Mononuclear cell (primary cell): Measurements from ENCODE around the gene COL3A1. TPM values are rescaled to one million over a fixed set of nuclear protein-coding genes. Genes with fewer than 3 reads are reported as not detected.

ENCODE experiments used
- H3K27me3 ChIP-seq: 2 replicates; pipeline ENCODE4 v1.6.0; 2011; ENCODE audit warnings: low read length, control low read depth; ENCODE audit not compliant: insufficient read depth
- H3K4me1 ChIP-seq: 2 replicates; pipeline ENCODE4 v1.5.1; 2011; ENCODE audit warnings: mild to moderate bottlenecking, low read length, control low read depth; ENCODE audit not compliant: insufficient read depth
- H3K4me3 ChIP-seq: 2 replicates; pipeline ENCODE4 v1.5.1; 2011; ENCODE audit warnings: mild to moderate bottlenecking, low read length, moderate library complexity
- H3K9me3 ChIP-seq: 2 replicates; pipeline ENCODE4 v1.5.1; 2011; ENCODE audit warnings: low read depth, mild to moderate bottlenecking, control low read depth, low read length
- total RNA-seq: library from RNA; depleted of rRNA; stranded (reverse); fragments of >200 nt; gene quantifications from one replicate; pipeline ENCODE4 v1.2.3, GENCODE V29; 2012

Gene COL3A1
- total RNA-seq, 1 donor = 0.42 TPM

DNA sequence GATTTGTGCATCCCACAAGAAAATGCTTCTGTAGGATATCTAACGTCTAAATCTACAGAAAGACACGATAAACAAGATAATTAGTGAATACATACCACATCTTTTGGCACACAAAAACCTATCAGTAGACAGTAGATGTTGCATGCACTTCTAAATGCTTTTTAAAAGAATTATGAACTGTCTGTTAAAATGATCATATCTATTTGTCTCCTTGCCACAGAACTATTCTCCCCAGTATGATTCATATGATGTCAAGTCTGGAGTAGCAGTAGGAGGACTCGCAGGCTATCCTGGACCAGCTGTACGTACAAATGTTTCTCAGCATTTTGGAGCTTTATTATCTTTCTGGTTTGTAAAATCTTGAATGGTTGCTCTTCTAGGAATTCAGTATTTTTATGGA is 12.7 kb downstream of the COL3A1 start:
- Histone ChIP-seq H3K4me3 (no peak overlapping the region), H3K4me1 (no peaks in the 10 kb centered on the region), H3K9me3 (no peaks in the 10 kb centered on the region), H3K27me3 (no peaks in the 10 kb centered on the region)

DNA sequence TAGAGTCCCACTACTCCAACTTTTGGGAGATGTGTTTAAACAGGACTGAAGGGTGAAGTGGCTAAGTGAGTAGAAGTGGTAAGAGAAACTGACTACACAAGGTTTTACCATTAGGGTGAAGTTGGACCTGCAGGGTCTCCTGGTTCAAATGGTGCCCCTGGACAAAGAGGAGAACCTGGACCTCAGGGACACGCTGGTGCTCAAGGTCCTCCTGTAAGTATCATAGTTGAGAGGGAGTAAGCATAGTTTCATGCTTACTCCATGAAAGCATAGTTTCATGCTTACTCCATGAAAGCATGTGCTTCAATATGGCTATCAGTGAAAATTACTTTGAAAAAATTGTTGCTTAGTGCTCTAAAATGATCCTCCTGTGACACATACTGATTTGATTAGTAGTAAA is 19.1 kb downstream of the COL3A1 start:
- H3K27me3 ChIP-seq = no peaks in the 10 kb centered on the region
- H3K9me3 ChIP-seq = no peaks in the 10 kb centered on the region
- no peak overlapping the region for H3K4me3 ChIP-seq
- no peaks in the 10 kb centered on the region for H3K4me1 ChIP-seq

DNA sequence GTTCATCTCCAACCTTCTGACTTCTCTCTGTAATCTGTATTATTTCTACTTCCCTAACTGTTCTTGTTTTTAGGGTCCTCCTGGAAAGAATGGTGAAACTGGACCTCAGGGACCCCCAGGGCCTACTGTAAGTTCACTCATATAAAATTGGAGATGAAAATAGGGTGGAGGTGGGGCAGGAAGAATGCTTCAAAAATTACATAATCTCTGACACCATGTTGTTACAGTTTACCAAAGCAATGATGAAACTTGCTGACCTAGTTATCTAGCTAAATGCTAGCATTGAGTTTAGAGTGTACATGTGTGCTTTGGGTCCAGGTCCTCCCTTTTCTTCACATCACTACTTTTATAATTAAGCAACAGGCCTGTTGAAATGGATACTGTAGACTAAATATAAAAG is 23.1 kb downstream of the COL3A1 start:
- no peaks in the 10 kb centered on the region for H3K27me3 ChIP-seq
- H3K4me3 ChIP-seq = no peak overlapping the region
- no peaks in the 10 kb centered on the region for H3K9me3 ChIP-seq
- H3K4me1 ChIP-seq = no peaks in the 10 kb centered on the region

DNA sequence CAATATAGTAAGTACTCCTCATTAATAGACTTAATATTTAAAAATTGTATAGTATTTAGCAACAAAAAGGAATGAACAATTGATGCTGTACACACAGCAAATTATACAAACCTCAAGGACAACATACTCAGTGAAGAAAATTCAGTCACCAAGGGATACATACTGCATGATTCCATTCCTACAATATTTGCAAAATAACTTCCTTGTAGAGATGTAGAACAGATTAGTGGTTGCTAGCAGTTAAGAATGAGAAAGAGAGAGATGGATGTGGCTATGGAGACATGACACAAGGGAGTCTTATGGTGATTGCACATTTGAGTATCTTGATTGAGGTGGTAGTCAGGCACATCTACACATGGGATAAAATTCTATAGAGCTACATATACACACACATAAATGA is 26.0 kb downstream of the COL3A1 start:
- H3K4me3 ChIP-seq = no peak overlapping the region
- H3K27me3 ChIP-seq = no peaks in the 10 kb centered on the region
- H3K4me1 ChIP-seq = no peaks in the 10 kb centered on the region
- no peaks in the 10 kb centered on the region for H3K9me3 ChIP-seq

DNA sequence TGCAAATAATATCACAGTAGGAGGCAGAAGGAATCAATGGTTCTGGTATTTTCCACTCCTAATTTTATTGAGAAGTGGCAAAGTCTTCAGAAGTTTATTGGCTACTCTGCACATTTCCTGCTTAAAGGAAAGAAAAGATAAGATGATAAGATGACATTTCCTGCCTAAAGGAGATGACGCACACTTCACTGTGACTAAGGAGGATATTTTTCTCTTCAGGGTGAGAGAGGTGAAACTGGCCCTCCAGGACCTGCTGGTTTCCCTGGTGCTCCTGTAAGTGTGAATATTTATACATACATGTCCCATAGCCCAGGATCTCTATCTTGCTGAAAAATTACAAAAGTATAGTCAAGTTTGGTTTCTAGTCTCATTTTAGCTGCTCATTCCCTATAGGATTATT is 27.9 kb downstream of the COL3A1 start:
- Histone ChIP-seq H3K4me3 (no peak overlapping the region), H3K9me3 (no peaks in the 10 kb centered on the region), H3K27me3 (no peaks in the 10 kb centered on the region)

DNA sequence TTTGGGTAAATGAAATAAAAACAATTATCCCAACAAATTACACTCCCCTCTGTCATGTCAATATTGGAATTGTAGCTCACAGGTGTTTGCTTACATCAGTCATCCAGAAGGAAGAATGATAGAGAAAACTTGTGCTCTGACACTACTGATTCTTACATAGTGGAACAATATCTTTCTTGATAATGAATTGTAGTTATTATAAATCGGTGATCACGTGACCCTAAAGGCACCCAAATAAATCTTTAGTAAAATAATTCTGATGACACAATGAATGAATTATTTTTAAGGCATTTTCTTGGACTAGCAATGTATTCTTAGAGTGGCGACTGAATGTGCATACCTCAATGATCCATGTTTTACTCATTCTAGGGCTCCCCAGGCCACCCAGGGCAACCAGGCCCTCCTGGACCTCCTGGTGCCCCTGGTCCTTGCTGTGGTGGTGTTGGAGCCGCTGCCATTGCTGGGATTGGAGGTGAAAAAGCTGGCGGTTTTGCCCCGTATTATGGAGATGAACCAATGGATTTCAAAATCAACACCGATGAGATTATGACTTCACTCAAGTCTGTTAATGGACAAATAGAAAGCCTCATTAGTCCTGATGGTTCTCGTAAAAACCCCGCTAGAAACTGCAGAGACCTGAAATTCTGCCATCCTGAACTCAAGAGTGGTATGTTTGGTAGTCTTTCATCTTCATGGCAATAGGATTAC is 34.5 kb downstream of the COL3A1 start:
- H3K9me3 ChIP-seq = no peaks in the 10 kb centered on the region
- H3K27me3 ChIP-seq = no peaks in the 10 kb centered on the region
- H3K4me3 ChIP-seq = no peak overlapping the region
- H3K4me1 ChIP-seq = no peaks in the 10 kb centered on the region

More for the DNA sequence above, 27.9 kb downstream of the COL3A1 start:
- no peaks in the 10 kb centered on the region for H3K4me1 ChIP-seq

DNA sequence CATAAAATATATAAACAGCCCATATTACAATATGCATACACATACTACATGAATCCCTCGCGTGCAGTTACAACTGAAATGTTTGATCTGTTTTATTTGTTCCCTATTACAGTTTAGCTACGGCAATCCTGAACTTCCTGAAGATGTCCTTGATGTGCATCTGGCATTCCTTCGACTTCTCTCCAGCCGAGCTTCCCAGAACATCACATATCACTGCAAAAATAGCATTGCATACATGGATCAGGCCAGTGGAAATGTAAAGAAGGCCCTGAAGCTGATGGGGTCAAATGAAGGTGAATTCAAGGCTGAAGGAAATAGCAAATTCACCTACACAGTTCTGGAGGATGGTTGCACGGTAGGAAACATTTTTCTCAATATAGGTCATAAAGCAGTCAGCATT is 36.4 kb downstream of the COL3A1 start:
- no peaks in the 10 kb centered on the region for H3K4me1 ChIP-seq
- H3K9me3 ChIP-seq = no peaks in the 10 kb centered on the region
- H3K4me3 ChIP-seq = no peak overlapping the region
- no peaks in the 10 kb centered on the region for H3K27me3 ChIP-seq

DNA sequence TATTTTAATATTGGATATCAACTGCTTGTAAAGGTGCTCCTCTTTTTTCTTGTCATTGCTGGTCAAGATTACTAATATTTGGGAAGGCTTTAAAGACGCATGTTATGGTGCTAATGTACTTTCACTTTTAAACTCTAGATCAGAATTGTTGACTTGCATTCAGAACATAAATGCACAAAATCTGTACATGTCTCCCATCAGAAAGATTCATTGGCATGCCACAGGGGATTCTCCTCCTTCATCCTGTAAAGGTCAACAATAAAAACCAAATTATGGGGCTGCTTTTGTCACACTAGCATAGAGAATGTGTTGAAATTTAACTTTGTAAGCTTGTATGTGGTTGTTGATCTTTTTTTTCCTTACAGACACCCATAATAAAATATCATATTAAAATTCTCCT is 38.2 kb downstream of the COL3A1 start:
- Histone ChIP-seq H3K27me3 (no peaks in the 10 kb centered on the region), H3K4me1 (no peaks in the 10 kb centered on the region), H3K9me3 (no peaks in the 10 kb centered on the region), H3K4me3 (no peak overlapping the region)

DNA sequence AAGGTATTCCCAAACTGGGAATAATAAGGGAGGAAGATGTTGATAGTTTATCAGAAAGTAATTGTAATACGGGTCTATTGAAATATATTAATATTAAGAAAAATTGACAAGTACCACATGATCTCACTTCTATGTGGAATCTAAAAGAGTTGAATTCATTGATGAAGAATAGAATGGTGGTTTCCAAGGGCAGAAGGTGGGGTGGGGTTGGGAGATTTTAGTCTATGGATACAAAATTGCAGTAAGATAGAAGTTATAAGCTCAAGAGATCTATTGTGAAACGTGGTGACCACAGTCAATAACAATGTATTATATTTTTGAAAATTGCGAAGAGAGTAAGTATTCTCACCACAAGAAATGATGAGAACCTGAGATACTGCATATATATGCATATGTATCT is 38.9 kb downstream of the COL3A1 start:
- no peak overlapping the region for H3K4me3 ChIP-seq
- H3K27me3 ChIP-seq = no peaks in the 10 kb centered on the region
- H3K4me1 ChIP-seq = no peaks in the 10 kb centered on the region
- no peaks in the 10 kb centered on the region for H3K9me3 ChIP-seq

DNA sequence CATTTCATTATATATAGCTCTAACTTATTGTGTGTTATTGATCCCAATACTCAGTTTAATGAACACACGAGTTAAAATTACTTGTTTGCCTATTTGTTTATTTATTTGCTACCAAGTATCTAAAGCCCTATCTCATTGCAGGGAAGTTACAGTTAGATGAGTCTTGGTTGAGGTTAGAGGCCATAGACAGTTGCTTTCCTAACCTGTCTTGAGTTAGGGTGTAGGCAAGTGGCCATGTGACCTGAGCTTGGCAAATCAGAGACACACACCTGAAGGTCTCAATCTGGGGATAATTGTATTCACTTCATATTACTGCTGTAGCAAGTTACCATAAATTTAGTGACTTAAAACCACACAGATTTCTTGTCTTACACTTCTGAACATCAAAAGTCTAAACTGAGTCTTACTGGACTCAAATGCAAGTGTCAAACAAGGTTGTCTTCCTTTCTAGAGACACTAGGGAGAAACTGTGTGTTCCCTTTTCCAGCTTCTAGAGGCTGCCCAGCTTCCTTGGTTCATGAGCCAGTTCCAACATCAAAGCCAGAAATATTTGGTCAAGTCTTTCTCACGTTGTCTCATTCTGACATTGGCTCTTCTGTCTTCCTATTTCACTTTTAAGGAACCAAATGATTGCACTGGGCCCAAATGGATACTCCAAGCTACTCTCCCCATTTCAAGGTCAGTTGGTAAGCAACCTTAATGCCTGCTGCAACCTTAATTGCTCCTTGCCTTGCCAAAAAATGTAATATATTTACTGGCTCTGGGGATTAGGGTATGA is 39.7 kb downstream of the COL3A1 start:
- H3K4me3 ChIP-seq = no peak overlapping the region

DNA sequence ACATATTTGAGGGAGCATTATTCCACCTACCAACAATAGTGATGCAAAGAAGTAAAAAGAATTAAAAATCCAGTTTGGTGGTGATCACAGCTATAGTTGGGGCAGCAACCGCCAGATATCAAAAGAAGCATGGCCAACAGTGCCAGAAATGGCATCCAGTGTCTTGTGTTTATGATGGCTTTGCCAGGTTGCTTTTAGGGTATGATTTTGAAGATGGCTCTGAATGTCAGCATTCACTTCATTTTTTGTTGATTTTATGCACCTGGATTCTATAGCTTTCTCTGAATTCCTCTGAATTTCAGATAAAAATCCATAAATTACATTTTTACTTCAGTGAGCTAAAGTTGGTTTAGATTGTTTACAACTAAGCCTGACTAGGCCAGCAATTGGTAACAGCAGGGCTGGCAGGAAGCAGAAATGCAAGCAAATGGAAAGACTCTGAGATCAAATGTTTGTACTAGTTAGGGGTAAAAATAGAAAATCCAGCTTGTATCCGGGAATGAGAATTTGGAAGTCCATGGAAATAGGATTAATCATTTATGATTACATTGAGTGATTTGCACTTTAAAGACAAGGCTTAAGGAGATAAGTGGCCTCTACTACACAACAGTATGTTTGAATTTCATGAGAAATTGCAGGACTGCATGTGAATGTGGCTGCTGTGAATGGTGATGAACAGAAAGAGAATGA is 40.4 kb downstream of the COL3A1 start:
- no peaks in the 10 kb centered on the region for H3K9me3 ChIP-seq
- no peaks in the 10 kb centered on the region for H3K4me1 ChIP-seq
- H3K4me3 ChIP-seq = no peak overlapping the region
- no peaks in the 10 kb centered on the region for H3K27me3 ChIP-seq

More for the DNA sequence above, 39.7 kb downstream of the COL3A1 start:
- Histone ChIP-seq H3K9me3 (no peaks in the 10 kb centered on the region), H3K27me3 (no peaks in the 10 kb centered on the region), H3K4me1 (no peaks in the 10 kb centered on the region)

DNA sequence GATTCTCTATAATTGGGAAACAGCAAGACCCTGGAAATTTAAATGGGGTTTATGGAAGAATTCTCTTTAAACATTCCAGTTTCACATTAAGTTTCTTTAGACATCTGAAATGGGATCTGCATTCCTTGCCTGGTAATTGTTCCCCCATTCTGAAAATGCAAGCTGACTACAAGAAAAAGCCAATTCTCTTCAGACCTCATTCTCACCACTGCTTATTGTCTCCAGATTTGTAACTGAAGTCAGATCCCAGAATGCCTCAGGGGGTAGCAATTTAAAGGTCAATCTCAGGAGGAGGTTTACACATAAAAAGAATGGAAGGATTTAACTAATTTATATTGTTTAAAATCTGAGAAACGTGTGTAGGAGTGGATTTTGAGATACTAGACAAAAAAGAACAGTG is 41.2 kb downstream of the COL3A1 start:
- no peaks in the 10 kb centered on the region for H3K4me1 ChIP-seq
- no peak overlapping the region for H3K4me3 ChIP-seq
- H3K27me3 ChIP-seq = no peaks in the 10 kb centered on the region
- H3K9me3 ChIP-seq = no peaks in the 10 kb centered on the region

DNA sequence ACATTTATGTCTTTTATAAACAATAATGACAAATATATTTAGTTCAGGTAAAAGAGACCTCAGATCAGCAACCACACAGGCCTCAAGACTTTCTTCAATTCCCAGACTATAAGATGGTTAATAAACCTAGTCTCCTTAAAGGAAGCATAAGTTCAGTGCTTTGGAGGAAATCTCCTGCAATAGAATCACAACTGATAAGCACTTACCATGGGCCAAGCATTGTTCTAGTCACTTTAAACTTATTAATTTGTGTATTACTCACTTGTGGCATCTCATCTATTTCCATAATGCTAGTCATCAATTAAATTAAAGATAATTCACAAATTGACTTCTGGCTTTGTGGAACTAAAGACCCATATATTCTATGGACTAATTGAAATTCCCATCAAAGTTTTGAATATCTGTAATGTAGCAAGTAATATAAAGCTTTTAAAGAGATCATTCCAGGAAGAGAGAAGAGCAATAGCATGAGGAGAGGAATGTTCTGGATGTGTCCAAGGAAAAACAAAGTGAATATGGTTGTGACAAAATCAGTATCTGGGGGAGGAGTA is 42.2 kb downstream of the COL3A1 start:
- H3K4me3 ChIP-seq = no peak overlapping the region
- H3K4me1 ChIP-seq = no peaks in the 10 kb centered on the region
- H3K27me3 ChIP-seq = no peaks in the 10 kb centered on the region
- H3K9me3 ChIP-seq = no peaks in the 10 kb centered on the region

DNA sequence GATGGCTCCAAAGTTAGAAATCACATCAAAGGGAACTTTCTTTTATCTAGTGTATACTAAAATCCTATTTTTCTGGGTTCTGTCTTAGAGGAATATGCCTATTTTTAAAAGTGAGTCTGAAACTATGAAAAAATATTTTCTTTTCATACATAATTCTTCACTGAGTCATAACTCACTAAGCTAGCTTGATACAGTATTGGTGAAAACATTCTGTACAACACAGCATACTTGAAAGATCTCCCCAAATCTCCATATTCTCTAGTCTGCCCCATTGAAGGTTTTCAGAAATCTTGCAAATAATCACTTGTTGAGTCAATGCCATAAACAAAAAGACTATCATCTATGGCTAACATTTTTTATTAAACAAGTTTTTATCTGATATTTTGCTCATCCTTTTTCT is 44.5 kb downstream of the COL3A1 start:
- H3K4me3 ChIP-seq = no peak overlapping the region
- H3K4me1 ChIP-seq = no peaks in the 10 kb centered on the region
- no peaks in the 10 kb centered on the region for H3K27me3 ChIP-seq
- H3K9me3 ChIP-seq = no peaks in the 10 kb centered on the region

DNA sequence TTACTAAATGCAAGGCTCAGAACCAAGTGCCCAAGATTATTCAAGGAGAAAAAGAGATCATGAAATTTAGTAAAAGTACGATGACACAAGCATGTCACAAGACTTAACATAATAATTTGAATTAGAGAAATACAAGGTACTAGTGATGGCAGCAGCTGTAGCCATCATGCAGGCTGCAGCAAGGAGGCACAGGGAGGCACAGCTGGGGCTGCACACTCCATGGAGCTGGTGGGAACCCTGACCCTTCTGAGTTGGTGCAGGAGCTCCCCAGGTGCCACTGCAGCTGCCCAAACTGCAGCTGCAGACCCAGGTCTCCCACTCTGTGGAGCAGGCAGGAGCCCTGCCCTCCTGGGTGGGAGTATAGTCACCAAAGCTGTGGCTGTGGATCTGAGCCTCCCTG is 46.0 kb downstream of the COL3A1 start:
- Histone ChIP-seq H3K27me3 (no peaks in the 10 kb centered on the region), H3K4me1 (no peaks in the 10 kb centered on the region), H3K9me3 (no peaks in the 10 kb centered on the region), H3K4me3 (no peak overlapping the region)
